IMR-90 (cell line): ENCODE measurements around the gene ST8SIA4. TPM values are rescaled to one million over a fixed set of nuclear protein-coding genes. Genes with fewer than 3 reads are reported as not detected.

ENCODE experiments used
- ATAC-seq: fragments of 200-7000 bp; cut with Tn5 transposase; 2 replicates; pipeline ENCODE4 v1.9.1; 2020; ENCODE audit warnings: low read depth, mild to moderate bottlenecking, moderate library complexity
- BruUV-seq: library from RNA; stranded (reverse); fragments of 400-500 nt; replicated peaks from 2 replicates; lab custom pipeline; 2021; lab: Mats Ljungman, UMichigan
- CTCF ChIA-PET: fragments of 300-600 bp; formaldehyde crosslinking; extraction: SDS; loops from one replicate; lab custom pipeline; 2021; ENCODE audit warnings: antibody characterized with exemption; lab: Yijun Ruan, JAX
- POLR2A ChIA-PET: fragments of 300-600 bp; sonication (Branson Sonifier 250); formaldehyde crosslinking; loops from one replicate; lab custom pipeline; 2022; ENCODE audit warnings: antibody characterized with exemption; ENCODE audit not compliant: unreplicated experiment; lab: Charles Lee
- DNase-seq: peaks from one replicate; pipeline ENCODE4 v3.0.0; 2013
- H2AFZ ChIP-seq: replicated peaks from 2 replicates; pipeline ENCODE3; 2013; ENCODE audit warnings: low read length, mild to moderate bottlenecking; ENCODE audit not compliant: poor library complexity
- H2AK5ac ChIP-seq: 2 replicates; pipeline ENCODE4 v1.6.1; 2013; ENCODE audit warnings: low read depth, low read length, inconsistent platforms
- H2AK9ac ChIP-seq: replicated peaks from 2 replicates; pipeline ENCODE3; 2013; ENCODE audit warnings: mild to moderate bottlenecking, low read depth, low read length, moderate library complexity; ENCODE audit not compliant: poor library complexity
- H2BK120ac ChIP-seq: 2 replicates; pipeline ENCODE4 v1.6.1; 2013; ENCODE audit warnings: low read depth, low read length, inconsistent platforms
- H2BK15ac ChIP-seq: 3 replicates; pipeline ENCODE4 v1.6.1; 2013; ENCODE audit warnings: low read depth, low read length, inconsistent platforms
- H2BK20ac ChIP-seq: 2 replicates; pipeline ENCODE4 v1.6.1; 2013; ENCODE audit warnings: low read depth, mild to moderate bottlenecking, inconsistent platforms, low read length, moderate library complexity
- H2BK5ac ChIP-seq: 2 replicates; pipeline ENCODE4 v1.6.1; 2013; ENCODE audit warnings: mild to moderate bottlenecking, low read depth, low read length, inconsistent platforms; ENCODE audit not compliant: poor library complexity, severe bottlenecking
- H3K14ac ChIP-seq: replicated peaks from 2 replicates; pipeline ENCODE4 v1.6.1; 2013; ENCODE audit warnings: low read depth, low read length, inconsistent platforms
- H3K18ac ChIP-seq: 2 replicates; pipeline ENCODE4 v1.6.1; 2013; ENCODE audit warnings: low read depth, low read length, control low read depth
- H3K23ac ChIP-seq: 2 replicates; pipeline ENCODE4 v1.6.1; 2013; ENCODE audit warnings: low read depth, low read length, inconsistent platforms
- H3K27ac ChIP-seq: 2 replicates; pipeline ENCODE4 v1.5.1; 2013; ENCODE audit warnings: mild to moderate bottlenecking, control low read depth, low read length; ENCODE audit not compliant: insufficient read depth
- H3K27me3 ChIP-seq: 2 replicates; pipeline ENCODE4 v1.6.1; 2013; ENCODE audit warnings: low read length; ENCODE audit not compliant: control insufficient read depth, insufficient read depth
- H3K36me3 ChIP-seq: 2 replicates; pipeline ENCODE4 v1.6.1; 2013; ENCODE audit warnings: low read length, mixed read lengths; ENCODE audit not compliant: control insufficient read depth, insufficient read depth
- H3K4ac ChIP-seq: 2 replicates; pipeline ENCODE4 v1.6.1; 2013; ENCODE audit warnings: low read depth, low read length, inconsistent platforms
- H3K4me1 ChIP-seq: 2 replicates; pipeline ENCODE4 v1.6.1; 2013; ENCODE audit warnings: low read length, mixed read lengths; ENCODE audit not compliant: control insufficient read depth, insufficient read depth
- H3K4me2 ChIP-seq: 2 replicates; pipeline ENCODE4 v1.6.1; 2013; ENCODE audit warnings: low read depth, mild to moderate bottlenecking, control low read depth, low read length, moderate library complexity
- H3K4me3 ChIP-seq: 2 replicates; pipeline ENCODE4 v1.5.1; 2013; ENCODE audit warnings: low read depth, mild to moderate bottlenecking, control low read depth, low read length, moderate library complexity; ENCODE audit not compliant: insufficient read depth
- H3K56ac ChIP-seq: 2 replicates; pipeline ENCODE4 v1.6.1; 2013; ENCODE audit warnings: low read length, inconsistent platforms; ENCODE audit not compliant: insufficient read depth; ENCODE audit errors: extremely low read depth
- H3K79me1 ChIP-seq, 2 experiments: 2 replicates each; pipeline ENCODE4 v1.6.1; 2013; ENCODE audit warnings: low read length in 2 of 2, inconsistent platforms in 1 of 2, low read depth in 1 of 2
- H3K9ac ChIP-seq: 2 replicates; pipeline ENCODE4 v1.6.1; 2013; ENCODE audit warnings: low read depth, low read length, control low read depth
- H3K9me1 ChIP-seq: 2 replicates; pipeline ENCODE4 v1.6.1; 2013; ENCODE audit warnings: low read length, inconsistent platforms; ENCODE audit not compliant: insufficient read depth
- H3K9me3 ChIP-seq: 2 replicates; pipeline ENCODE4 v1.6.1; 2013; ENCODE audit warnings: low read length; ENCODE audit not compliant: control insufficient read depth, insufficient read depth
- H4K20me1 ChIP-seq: 2 replicates; pipeline ENCODE4 v1.6.1; 2013; ENCODE audit warnings: low read length, inconsistent platforms; ENCODE audit not compliant: insufficient read depth
- H4K5ac ChIP-seq: 2 replicates; pipeline ENCODE4 v1.6.1; 2013; ENCODE audit warnings: mild to moderate bottlenecking, low read depth, low read length, control low read depth
- H4K8ac ChIP-seq, 2 experiments: 2 replicates each; pipeline ENCODE4 v1.6.1; 2013; ENCODE audit warnings: low read depth in 2 of 2, low read length in 2 of 2, control low read depth in 1 of 2, inconsistent platforms in 1 of 2
- H4K91ac ChIP-seq: 2 replicates; pipeline ENCODE4 v1.6.1; 2013; ENCODE audit warnings: low read depth, low read length, inconsistent platforms; ENCODE audit not compliant: insufficient read depth
- CEBPB ChIP-seq: IDR thresholded peaks from 2 replicates; pipeline ENCODE4 v1.6.1; 2012; ENCODE audit warnings: low read depth, low read length, improper control_type of control experiment
- CHD1 ChIP-seq: IDR thresholded peaks from 2 replicates; pipeline ENCODE4 v1.6.1; 2012; ENCODE audit warnings: low read depth, low read length, improper control_type of control experiment
- FOS ChIP-seq: fragments of 150-350 bp; IDR thresholded peaks from 2 replicates; pipeline ENCODE4 v1.6.1; 2016; ENCODE audit warnings: low read depth, low read length
- MAFK ChIP-seq: IDR thresholded peaks from 2 replicates; pipeline ENCODE4 v1.6.1; 2012; ENCODE audit warnings: low read depth, low read length, improper control_type of control experiment
- MAZ ChIP-seq: IDR thresholded peaks from 2 replicates; pipeline ENCODE4 v1.6.1; 2012; ENCODE audit warnings: low read depth, mild to moderate bottlenecking, low read length, improper control_type of control experiment, moderate library complexity, borderline replicate concordance
- NFE2L2 ChIP-seq: fragments of 150-350 bp; IDR thresholded peaks from 2 replicates; pipeline ENCODE4 v1.6.1; 2016; ENCODE audit warnings: low read depth, mild to moderate bottlenecking, low read length
- POLR2A ChIP-seq: IDR thresholded peaks from 2 replicates; pipeline ENCODE4 v1.6.1; 2012; ENCODE audit warnings: mild to moderate bottlenecking, low read depth, low read length
- RAD21 ChIP-seq: IDR thresholded peaks from 2 replicates; pipeline ENCODE4 v1.6.1; 2012; ENCODE audit warnings: low read length, improper control_type of control experiment
- RCOR1 ChIP-seq: IDR thresholded peaks from 2 replicates; pipeline ENCODE4 v1.6.1; 2012; ENCODE audit warnings: mild to moderate bottlenecking, low read length, improper control_type of control experiment; ENCODE audit not compliant: insufficient replicate concordance
- RFX5 ChIP-seq: IDR thresholded peaks from 2 replicates; pipeline ENCODE4 v1.8.0; 2012; ENCODE audit warnings: low read depth, mild to moderate bottlenecking, low read length, moderate library complexity
- SMC3 ChIP-seq: fragments of 150-350 bp; IDR thresholded peaks from 2 replicates; pipeline ENCODE4 v1.6.1; 2016; ENCODE audit warnings: low read depth, mild to moderate bottlenecking, antibody characterized with exemption, low read length, moderate library complexity
- WGBS, 2 experiments: methylation state at CpG; one replicate each; pipeline versions ENCODE4 v1.1.5 to v1.1.7; 2013; ENCODE audit warnings: missing lambda C conversion rate in 2 of 2; ENCODE audit not compliant: insufficient read length in 1 of 2; ENCODE audit errors: extremely low coverage in 2 of 2; 5-methylcytosine and 5-hydroxymethylcytosine counted together
- dilution Hi-C: fragments of 300-500 bp; cut with HindIII; formaldehyde crosslinking; loops from one replicate; pipeline ENCODE4 v1.14.3; 2018; ENCODE audit warnings: low sequenced_read_pairs; ENCODE audit not compliant: unreplicated experiment
- in situ Hi-C: fragments of 300-500 bp; cut with MboI; formaldehyde crosslinking; loops from 3 replicates; pipeline ENCODE4 v1.14.3; 2019; ENCODE audit warnings: low sequenced_read_pairs, inconsistent platforms, mixed read lengths
- intact Hi-C: fragments of 100-400 bp; cut with micrococcal nuclease; formaldehyde crosslinking; loops from 2 replicates; pipeline ENCODE4 v1.10.0; 2022
- polyA plus RNA-seq, 3 experiments: library from polyadenylated mRNA; depleted of rRNA; stranded (reverse); fragments of >200 nt; gene quantifications; 2 replicates each; pipeline ENCODE4 v1.2.3, GENCODE V29; 2012; ENCODE audit warnings: low replicate concordance in 1 of 3
- total RNA-seq: library from RNA; depleted of rRNA; stranded (reverse); fragments of >200 nt; gene quantifications from 2 replicates; pipeline ENCODE4 v1.2.3, GENCODE V29; 2012
- TF ChIP-seq, protein P1 (sequence below): fragments of 150-350 bp; IDR thresholded peaks from 2 replicates; pipeline ENCODE4 v1.6.1; 2017; ENCODE audit warnings: mild to moderate bottlenecking, antibody characterized with exemption, low read length, low read depth
- TF ChIP-seq, protein P2 (sequence below): fragments of 150-350 bp; IDR thresholded peaks from 2 replicates; pipeline ENCODE4 v1.6.1; 2016; ENCODE audit warnings: low read depth, mild to moderate bottlenecking, low read length, moderate library complexity, borderline replicate concordance
- TF ChIP-seq, protein P3 (sequence below): conservative IDR thresholded peaks from 2 replicates; pipeline ENCODE4 v1.5.1; 2012; ENCODE audit warnings: mild to moderate bottlenecking, low read depth, low read length, improper control_type of control experiment

ST8SIA4 gene
- total and polyA plus RNA-seq, 2 of the 4 experiments (the other 2 are of a cell fraction): 0.02 to 0.18 TPM

DNA sequence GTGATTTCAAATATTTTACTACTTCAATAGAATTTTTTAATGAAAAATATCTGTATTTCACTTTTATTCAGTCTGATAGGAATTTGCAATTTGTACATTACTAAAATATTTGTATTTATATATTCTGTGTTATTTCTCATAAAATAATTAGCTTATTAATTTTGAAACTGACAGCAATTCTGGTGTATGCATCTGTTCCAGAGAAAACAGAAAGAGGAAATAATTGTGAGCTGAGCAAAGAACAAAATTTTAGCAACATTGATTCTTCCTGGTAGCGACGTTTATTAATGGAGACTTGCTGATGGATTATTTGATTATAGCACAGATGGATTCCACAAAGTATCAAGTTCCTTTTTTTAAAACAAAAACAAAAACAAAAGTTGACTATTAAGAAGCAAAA, 61.0 kb downstream of the ST8SIA4 start:
- Histone ChIP-seq H3K27me3 (no peaks in the 10 kb centered on the region), H4K20me1 (no peaks in the 10 kb centered on the region), H3K79me1 (no peaks in the 10 kb centered on the region), H3K9me1 (no peaks in the 10 kb centered on the region), H2BK120ac (no peak overlapping the region), H3K4me2 (no peak overlapping the region), H4K91ac (no peak overlapping the region), H3K9me3 (no peaks in the 10 kb centered on the region), H3K27ac (no peak overlapping the region), H4K5ac (no peak overlapping the region), H2AK9ac (no peak overlapping the region), H3K4me3 (no peak overlapping the region), H3K4me1 (no peaks in the 10 kb centered on the region), H3K4ac (no peak overlapping the region), H2AFZ (no peak overlapping the region), H3K56ac (no peak overlapping the region), H2BK20ac (no peak overlapping the region), H3K14ac (no peak overlapping the region), H4K8ac (no peak overlapping the region), H3K18ac (no peak overlapping the region), H3K9ac (no peak overlapping the region), H2AK5ac (no peak overlapping the region), H3K23ac (no peak overlapping the region), H3K36me3 (no peaks in the 10 kb centered on the region), H2BK5ac (no peak overlapping the region), H2BK15ac (no peak overlapping the region)
- no TSS peak for BruUV-seq
- in situ Hi-C loops (no loop called here), intact Hi-C loops (no loop called here), dilution Hi-C loops (no loop called here)
- ATAC-seq (no peak), DNase-seq (no peak)
- TF ChIP-seq FOS (no peak), CEBPB (no peak), MAFK (no peak), CHD1 (no peak), RCOR1 (no peak), RFX5 (no peak), SMC3 (no peak), POLR2A (no peak), MAZ (no peak), NFE2L2 (no peak), RAD21 (no peak)
- TF ChIP-seq, protein P1, sequence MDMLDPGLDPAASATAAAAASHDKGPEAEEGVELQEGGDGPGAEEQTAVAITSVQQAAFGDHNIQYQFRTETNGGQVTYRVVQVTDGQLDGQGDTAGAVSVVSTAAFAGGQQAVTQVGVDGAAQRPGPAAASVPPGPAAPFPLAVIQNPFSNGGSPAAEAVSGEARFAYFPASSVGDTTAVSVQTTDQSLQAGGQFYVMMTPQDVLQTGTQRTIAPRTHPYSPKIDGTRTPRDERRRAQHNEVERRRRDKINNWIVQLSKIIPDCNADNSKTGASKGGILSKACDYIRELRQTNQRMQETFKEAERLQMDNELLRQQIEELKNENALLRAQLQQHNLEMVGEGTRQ: no peak
- TF ChIP-seq, protein P2, sequence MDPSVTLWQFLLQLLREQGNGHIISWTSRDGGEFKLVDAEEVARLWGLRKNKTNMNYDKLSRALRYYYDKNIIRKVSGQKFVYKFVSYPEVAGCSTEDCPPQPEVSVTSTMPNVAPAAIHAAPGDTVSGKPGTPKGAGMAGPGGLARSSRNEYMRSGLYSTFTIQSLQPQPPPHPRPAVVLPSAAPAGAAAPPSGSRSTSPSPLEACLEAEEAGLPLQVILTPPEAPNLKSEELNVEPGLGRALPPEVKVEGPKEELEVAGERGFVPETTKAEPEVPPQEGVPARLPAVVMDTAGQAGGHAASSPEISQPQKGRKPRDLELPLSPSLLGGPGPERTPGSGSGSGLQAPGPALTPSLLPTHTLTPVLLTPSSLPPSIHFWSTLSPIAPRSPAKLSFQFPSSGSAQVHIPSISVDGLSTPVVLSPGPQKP: no peak
- TF ChIP-seq, protein P3, sequence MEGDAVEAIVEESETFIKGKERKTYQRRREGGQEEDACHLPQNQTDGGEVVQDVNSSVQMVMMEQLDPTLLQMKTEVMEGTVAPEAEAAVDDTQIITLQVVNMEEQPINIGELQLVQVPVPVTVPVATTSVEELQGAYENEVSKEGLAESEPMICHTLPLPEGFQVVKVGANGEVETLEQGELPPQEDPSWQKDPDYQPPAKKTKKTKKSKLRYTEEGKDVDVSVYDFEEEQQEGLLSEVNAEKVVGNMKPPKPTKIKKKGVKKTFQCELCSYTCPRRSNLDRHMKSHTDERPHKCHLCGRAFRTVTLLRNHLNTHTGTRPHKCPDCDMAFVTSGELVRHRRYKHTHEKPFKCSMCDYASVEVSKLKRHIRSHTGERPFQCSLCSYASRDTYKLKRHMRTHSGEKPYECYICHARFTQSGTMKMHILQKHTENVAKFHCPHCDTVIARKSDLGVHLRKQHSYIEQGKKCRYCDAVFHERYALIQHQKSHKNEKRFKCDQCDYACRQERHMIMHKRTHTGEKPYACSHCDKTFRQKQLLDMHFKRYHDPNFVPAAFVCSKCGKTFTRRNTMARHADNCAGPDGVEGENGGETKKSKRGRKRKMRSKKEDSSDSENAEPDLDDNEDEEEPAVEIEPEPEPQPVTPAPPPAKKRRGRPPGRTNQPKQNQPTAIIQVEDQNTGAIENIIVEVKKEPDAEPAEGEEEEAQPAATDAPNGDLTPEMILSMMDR: no peak
- POLR2A ChIA-PET: no interaction called here
- CTCF ChIA-PET: no interaction called here
- no CpG with 5 or more reads among the region's 2 CpGs for WGBS, 2 experiments
